HG02642 (cell line): ENCODE results near the gene TICAM1.
A peak's percentile ranks its signal among the peaks of the same experiment; 100 is the strongest.
"Not testable (repeated sequence)": the region's sequence is repeated elsewhere in the genome, so short reads cannot be mapped to it uniquely, and the experiment has no call there.

Source experiments
- ATAC-seq: cut with Tn5 transposase; IDR thresholded peaks from one replicate; pipeline ENCODE4 v1.9.1; 2021; ENCODE audit warnings: mild to moderate bottlenecking; ENCODE audit not compliant: unreplicated experiment, poor library complexity

Gene TICAM1

DNA sequence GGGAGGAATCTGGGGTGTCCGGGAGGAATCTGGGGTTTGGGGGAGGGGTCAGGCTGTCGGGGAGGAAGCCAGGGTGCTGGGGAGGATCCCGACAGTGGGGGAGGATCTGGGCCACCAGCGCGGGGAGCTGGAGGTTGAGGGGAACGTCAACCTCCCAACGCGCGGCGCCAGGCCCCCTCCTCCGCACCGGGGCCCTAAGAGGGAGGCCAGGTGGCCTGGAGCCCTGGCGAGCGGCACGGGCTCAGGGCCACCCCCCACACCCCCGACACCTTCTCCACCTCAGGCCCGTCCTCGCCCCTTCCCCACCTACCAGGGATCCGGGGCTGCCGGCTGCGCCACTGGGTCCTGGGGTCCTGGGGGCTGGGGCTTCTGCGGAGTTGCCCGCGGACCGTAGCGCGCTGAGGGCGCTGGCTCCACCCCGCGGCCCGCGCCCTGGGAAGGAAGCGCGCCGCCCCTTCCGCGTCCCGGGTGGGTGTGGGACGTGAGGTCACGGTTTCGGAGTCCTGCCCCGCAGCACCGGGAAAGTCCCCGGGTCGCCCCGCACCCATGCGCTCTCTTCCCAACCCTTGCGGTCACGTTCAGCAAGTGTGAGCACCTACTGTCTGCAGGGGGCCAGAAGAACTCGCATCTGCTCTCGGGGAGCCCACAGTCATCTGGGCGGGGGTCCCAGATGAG lies at the start of gene TICAM1:
Gene TICAM1 (minus strand): TSS at position 409 of the 675 bp plus-strand sequence. CDS start 13,335 bp downstream, outside the sequence.
- peak; percentile 80 for ATAC-seq

GRCh38 chr19:4879041-4879440 lies 47.5 kb upstream of the TICAM1 start:
- no peak for ATAC-seq

- ATAC-seq = no peak
Measured at GRCh38 chr19:4878491-4878968, 47.0 kb upstream of the TICAM1 start.

DNA sequence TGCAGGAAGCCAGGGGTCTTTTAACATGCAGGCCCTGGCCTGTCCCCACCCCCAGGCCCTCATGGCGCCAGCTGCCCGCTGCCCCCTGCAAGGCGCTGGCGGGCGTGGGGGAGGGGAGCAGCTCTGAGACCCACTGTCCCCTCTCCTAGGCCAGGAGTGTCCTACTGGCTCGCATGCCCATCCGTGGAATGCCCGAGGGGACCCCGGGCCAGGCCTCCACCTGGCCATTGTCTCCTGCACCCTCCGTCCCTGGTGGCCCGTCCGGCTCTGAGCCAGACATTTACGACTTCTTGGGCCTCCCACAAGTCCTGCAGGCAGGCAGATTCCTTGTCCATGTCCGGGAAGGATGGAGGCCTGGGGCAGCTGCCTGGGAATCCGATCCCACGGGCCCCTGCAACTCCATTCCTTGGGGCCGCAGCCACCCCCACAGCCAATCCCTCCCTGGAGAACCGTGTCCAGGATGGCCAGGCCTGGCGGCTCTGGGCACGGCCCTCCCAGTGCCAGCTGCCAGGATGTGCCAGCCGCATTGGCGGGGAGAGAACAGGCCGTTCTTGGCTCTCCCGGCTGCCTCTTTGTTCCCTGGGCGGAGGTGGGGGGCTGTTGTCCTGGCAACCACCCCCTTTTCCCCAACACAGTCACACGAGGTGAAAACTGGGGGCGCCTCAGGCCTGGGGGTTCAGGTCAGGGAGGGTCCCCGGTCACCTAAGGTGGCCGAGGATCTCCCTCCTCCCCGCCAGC lies 46.4 kb upstream of the TICAM1 start:
- no peak for ATAC-seq

DNA sequence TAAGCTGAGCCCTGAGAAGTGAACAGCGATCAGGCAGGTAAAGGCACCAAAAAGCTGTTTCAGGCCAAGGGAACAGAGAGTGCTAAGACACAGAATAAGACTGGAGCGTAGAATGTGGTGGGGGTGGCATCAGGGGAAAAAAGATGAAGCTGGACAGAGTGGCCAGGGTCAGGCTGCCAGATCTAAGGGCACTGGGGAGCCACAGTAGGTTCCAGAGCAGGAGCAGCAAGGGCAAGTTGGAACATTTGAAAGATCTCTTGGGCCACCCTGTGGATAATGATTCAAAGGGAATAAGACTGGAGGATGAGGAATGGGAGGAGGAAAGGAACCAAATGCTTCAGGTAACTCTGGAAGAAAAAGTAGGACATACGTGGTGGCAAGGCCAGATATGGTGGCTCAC lies 42.4 kb upstream of the TICAM1 start:
- no peak for ATAC-seq

DNA sequence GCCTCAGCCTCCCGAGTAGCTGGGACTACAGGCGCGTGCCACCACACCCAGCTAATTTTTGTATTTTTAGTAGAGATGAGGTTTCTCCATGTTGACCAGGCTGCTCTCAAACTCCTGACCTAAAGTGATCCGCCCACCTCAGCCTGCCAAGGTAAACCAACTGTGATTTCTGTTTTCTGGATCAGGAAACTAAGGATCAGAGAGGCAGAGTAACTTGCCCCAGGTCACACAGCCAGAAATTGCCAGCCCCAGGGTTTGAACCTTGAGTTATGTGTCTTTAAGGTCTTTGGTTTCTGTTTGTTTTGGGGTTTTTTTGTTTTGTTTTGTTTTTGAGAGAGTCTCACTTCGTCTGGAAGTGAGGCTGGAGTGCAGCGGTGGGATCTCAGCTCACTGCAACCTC lies 40.2 kb upstream of the TICAM1 start:
- no peak for ATAC-seq

- ATAC-seq = no peak
Measured at GRCh38 chr19:4870025-4870700, 38.7 kb upstream of the TICAM1 start.

- ATAC-seq = no peak
Measured at GRCh38 chr19:4868286-4868834, 36.8 kb upstream of the TICAM1 start.

- peak; percentile 87 for ATAC-seq
Measured at GRCh38 chr19:4867534-4868285, 36.2 kb upstream of the TICAM1 start, which contains the start of gene PLIN3. Gene PLIN3 (minus strand): TSS chr19:4867667. CDS start chr19:4861394, 6,273 bp downstream.

DNA sequence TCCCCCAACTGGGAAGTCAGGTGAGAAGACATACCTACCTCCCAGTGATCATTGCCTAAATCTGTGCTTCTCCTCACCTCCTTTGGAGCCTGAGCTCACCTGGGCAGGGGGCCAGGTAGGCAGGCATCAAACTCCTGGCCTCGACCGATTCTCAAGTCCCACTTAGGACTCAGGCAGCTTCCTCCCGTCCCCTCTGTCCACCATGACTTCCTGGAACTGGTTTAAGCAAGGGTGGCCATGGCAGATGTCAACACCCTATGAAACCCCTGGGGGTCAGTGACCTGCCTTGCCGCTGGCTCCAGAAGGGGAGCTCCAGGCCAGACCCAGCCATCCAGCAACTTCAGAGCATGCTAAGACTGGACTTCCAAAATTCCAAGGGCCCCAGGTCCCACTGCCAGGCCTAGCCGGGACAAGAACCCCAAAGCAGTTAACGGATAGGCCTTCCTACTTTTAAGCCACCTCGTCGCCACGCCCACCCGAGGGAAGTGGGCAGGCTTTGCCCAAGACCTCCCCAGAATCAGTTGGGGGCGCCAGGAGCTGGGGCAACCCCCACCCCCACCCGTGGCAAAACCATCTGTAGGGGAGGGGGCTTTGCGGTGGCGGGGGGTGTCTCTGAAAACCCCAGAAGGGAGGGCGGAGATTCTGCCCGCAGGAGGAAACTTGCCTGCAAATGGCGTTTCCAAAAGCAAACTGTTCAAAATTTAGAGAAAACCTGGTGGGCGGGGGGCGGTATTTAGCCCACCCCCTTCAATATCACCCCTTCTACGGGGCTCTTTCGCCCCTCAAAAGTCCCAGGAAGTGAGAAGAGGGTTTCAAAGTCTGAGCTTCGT lies 35.3 kb upstream of the TICAM1 start:
- no peak for ATAC-seq

- no peak for ATAC-seq
Measured at GRCh38 chr19:4861147-4861546, 29.6 kb upstream of the TICAM1 start.

- ATAC-seq = no peak
Measured at GRCh38 chr19:4859697-4860096, 28.2 kb upstream of the TICAM1 start.

DNA sequence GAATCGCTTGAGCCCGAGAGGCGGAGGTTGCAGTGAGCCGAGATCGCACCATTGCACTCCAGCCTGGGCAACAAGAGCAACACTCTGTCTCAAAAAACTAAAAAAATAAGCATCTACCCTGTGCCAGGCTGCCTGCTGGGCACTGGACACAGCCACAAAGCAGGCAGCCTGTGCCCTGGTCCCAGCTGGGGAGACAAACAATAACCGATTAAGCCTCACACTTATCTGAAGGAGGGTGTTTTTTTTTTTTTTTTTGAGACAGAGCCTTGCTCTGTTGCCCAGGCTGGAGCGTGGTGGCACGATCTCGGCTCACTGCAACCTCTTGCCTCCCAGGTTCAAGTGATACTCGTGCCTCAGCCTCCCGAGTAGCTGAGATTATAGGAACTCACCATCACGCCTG lies 25.0 kb upstream of the TICAM1 start:
- ATAC-seq = not testable (repeated sequence)

DNA sequence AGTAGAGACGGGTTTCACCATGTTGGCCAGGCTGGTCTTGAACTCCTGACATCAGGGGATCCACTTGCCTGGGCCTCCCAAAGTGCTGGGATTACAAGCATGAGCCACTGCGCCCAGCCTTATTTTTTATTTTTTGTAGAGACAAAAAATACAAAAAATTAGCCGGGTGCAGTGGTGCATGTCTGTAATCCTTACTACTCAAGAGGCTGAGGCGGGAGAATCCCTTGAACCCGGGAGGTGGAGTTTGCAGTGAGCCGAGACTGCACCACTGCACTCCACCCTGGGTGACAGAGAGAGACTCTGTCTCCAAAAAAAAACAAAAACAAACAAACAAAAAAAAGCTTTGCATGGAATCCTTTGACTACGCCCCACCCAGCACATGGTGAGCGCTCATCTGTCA lies 22.0 kb upstream of the TICAM1 start:
- ATAC-seq = not testable (repeated sequence)

DNA sequence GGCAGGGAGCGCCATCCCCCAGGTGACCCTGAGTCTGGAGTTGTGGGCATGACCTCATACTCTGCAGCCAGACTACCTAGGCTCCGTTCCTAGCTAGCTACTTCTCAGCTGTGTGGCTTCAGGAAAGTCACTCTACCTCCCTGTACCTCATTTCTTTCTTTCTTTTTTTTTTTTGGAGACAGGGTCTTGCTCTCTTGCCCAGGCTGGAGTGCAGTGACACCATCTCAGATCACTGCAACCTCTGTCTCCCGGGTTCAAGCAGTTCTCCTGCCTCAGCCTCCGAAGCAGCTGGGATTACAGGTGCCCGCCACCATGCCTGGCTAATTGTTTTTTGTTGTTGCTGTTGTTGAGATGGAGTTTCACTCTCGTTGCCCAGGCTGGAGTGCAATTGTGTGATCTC lies 21.0 kb upstream of the TICAM1 start:
- ATAC-seq = no peak

GRCh38 chr19:4851551-4852290 lies 20.2 kb upstream of the TICAM1 start:
- ATAC-seq = no peak

DNA sequence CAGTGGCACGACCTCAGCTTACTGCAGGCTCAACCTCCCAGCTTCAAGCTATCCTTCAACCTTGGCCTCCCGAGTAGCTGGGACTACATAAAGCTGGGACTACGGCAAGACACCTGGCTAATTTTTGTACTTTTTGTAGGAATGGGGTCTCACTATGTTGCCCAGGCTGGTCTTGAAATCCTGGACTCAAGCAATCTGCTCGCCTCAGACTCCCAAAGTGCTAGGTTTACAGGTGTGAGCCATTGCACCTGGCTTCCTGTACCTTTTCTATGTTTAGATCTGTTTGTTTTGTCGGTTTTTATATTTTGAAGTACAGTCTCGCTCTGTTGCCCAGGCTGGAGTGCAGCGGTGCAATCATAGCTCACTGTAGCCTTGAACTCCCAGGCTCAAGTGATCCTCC lies 17.5 kb upstream of the TICAM1 start:
- no peak for ATAC-seq

GRCh38 chr19:4847190-4847973 lies 15.9 kb upstream of the TICAM1 start:
- ATAC-seq = no peak
